ENCODE measurements around the gene ABCB7.

Gene ABCB7

GRCh38 chrX:75115707-75116413 is 40.2 kb downstream of the ABCB7 start:
- H3K4me3 ChIP-seq (replicated peaks; ENCODE audit: insufficient read depth, low read length), result no peak overlapping the region
- no peak for DNase-seq (ENCODE audit: low read depth in 1 of 2, low spot score in 1 of 2)
- no peaks in the 10 kb centered on the region for H3K27me3 ChIP-seq (ENCODE audit: insufficient read depth, poor library complexity, severe bottlenecking)
- H3K27ac ChIP-seq (replicated peaks), result no peak overlapping the region
- TF ChIP-seq SPI1 (IDR thresholded peaks at IDR 0.05; ENCODE audit: borderline replicate concordance, low read depth), result no peak
- TF ChIP-seq CTCF (IDR thresholded peaks at IDR 0.05; ENCODE audit: insufficient read depth, low read length), result no peak
- TF ChIP-seq GABPA (IDR thresholded peaks at IDR 0.05; ENCODE audit: low read depth), result no peak

- Histone ChIP-seq H3K4me3 (replicated peaks; ENCODE audit: insufficient read depth, low read length) (no peak overlapping the region), H3K27ac (replicated peaks) (no peak overlapping the region), H3K27me3 (ENCODE audit: insufficient read depth, poor library complexity, severe bottlenecking) (no peaks in the 10 kb centered on the region)
- no peak for DNase-seq (ENCODE audit: low read depth in 1 of 2, low spot score in 1 of 2)
- TF ChIP-seq POLR2AphosphoS5 (IDR thresholded peaks at IDR 0.05; ENCODE audit: low read depth) (no peak), CTCF (IDR thresholded peaks at IDR 0.05; ENCODE audit: insufficient read depth, low read length) (no peak), REST (IDR thresholded peaks at IDR 0.05; ENCODE audit: insufficient replicate concordance, low read depth) (no peak), SPI1 (IDR thresholded peaks at IDR 0.05; ENCODE audit: borderline replicate concordance, low read depth) (no peak), GABPA (IDR thresholded peaks at IDR 0.05; ENCODE audit: low read depth) (no peak)
These were observed 41.4 kb downstream of the ABCB7 start for GRCh38 chrX:75114638-75115037.

- H3K27me3 ChIP-seq (ENCODE audit: insufficient read depth, poor library complexity, severe bottlenecking), result no peaks in the 10 kb centered on the region
- TF ChIP-seq REST (IDR thresholded peaks at IDR 0.05; ENCODE audit: insufficient replicate concordance, low read depth) (no peak), POLR2AphosphoS5 (IDR thresholded peaks at IDR 0.05; ENCODE audit: low read depth) (no peak), CTCF (IDR thresholded peaks at IDR 0.05; ENCODE audit: insufficient read depth, low read length) (no peak), SPI1 (IDR thresholded peaks at IDR 0.05; ENCODE audit: borderline replicate concordance, low read depth) (no peak)
These were observed 42.4 kb downstream of the ABCB7 start for GRCh38 chrX:75113664-75114063.

More at GRCh38 chrX:75113664-75114063, 42.4 kb downstream of the ABCB7 start:
- no peak overlapping the region for H3K27ac ChIP-seq (replicated peaks)
- no peak overlapping the region for H3K4me3 ChIP-seq (replicated peaks; ENCODE audit: insufficient read depth, low read length)
- no peak for DNase-seq (ENCODE audit: low read depth in 1 of 2, low spot score in 1 of 2)

All from HL-60 (cell line).